NCI-H146 treated with DMSO at 0.1 percent for 48 hours (cell line): ENCODE results near the gene GEMIN8.

Source experiments
- DNase-seq: peaks from one replicate; lab custom pipeline; 2025; ENCODE audit not compliant: unreplicated experiment; lab: John Stamatoyannopoulos, UW

The GEMIN8 gene

GRCh38 chrX:14029425-14030173 lies at the start of gene GEMIN8:
Gene GEMIN8 (minus strand): TSS chrX:14029892. CDS start chrX:14021478, 8,414 bp downstream.
- DNase-seq: peak; percentile 75

GRCh38 chrX:14076639-14077038 lies 46.9 kb upstream of the GEMIN8 start:
- no peak for DNase-seq

GRCh38 chrX:14073556-14073955 lies 43.9 kb upstream of the GEMIN8 start:
- no peak for DNase-seq

DNA sequence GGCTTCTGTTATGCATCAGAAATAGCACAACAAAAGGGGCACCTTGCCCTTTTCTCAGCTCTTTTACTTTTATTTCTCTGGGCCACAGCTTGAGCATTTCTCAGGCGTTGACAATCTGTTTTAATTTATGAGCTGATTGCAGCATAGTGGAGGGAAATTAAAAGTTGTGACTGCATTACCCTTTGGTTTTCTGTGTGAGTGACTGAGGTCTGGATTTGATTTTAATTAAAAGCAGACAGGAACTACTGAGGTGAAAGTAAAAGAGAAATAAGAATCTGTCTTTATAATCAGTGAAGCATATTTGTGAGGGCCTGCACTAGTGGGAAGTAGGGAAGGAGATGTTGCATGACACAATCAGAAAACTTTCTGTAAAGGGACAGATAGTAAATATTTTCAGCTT lies 43.4 kb upstream of the GEMIN8 start:
- DNase-seq: no peak

GRCh38 chrX:14065800-14066199 lies 36.1 kb upstream of the GEMIN8 start:
- no peak for DNase-seq

- DNase-seq: peak; percentile 46
These were observed 35.1 kb upstream of the GEMIN8 start for GRCh38 chrX:14064626-14065432.

DNA sequence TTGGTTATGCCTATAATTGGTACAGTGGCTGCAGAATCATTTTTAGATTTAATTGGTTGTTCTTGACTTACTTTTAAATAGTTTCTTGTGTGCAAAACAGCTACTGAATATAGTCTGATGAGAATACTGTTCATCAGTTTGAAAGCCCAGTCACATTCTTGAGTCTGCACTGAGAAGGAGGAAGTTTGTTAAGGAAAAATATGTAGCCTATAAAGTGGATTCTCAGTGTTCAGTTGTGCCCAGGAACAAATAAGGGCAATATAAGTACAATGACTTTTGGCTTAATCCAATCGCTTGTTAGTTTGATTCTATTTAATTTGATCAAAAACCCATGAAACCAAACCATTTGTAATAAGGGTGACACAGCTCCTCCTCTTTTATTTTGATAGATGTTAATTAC lies 32.8 kb upstream of the GEMIN8 start:
- no peak for DNase-seq

- DNase-seq: no peak
These were observed 26.5 kb upstream of the GEMIN8 start for GRCh38 chrX:14056206-14056605.

DNA sequence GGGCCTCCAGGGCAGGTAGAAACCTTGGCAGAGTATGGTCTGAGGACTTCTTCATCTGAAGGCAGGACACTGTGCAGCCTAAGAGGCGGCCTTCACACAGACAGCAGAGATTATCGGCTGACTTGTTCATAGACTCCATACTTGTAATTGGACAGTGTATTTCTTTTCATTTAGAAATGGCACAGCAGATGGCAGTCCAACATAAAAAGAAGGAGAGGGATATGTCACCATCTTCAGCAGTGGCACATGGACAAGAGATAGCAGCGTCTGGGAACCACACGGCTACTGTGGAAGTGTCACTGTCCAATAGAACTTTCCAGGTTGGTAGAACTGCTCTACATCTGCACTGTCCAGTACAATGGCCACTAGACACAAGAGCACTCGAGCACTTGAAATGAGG lies 21.7 kb upstream of the GEMIN8 start:
- DNase-seq: peak; percentile 6

- DNase-seq: no peak
These were observed 21.0 kb upstream of the GEMIN8 start for GRCh38 chrX:14050709-14051108.

DNA sequence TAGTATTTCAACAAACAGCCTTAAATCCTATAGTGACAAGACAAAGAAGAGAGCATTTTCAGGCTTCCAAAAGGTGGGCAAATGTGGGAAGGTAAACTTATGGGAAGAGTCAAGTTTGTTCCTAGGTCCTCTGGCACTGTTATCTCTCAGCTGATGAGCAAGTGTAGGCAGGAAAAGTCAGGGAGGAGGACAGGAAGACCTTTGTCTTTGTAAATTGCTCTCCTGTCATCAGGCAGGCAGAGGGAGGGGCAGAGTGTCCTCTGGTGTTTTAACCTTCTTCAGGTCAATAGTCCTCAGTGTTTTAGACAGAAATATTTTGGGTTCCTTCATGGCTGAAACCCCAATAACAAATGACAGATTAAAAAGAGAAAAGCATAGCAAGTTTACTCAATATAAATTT lies 13.5 kb upstream of the GEMIN8 start:
- DNase-seq: no peak

GRCh38 chrX:14039344-14039743 lies 9.7 kb upstream of the GEMIN8 start:
- DNase-seq: peak; percentile 5

GRCh38 chrX:14038375-14039085 lies 8.8 kb upstream of the GEMIN8 start:
- DNase-seq: no peak

DNA sequence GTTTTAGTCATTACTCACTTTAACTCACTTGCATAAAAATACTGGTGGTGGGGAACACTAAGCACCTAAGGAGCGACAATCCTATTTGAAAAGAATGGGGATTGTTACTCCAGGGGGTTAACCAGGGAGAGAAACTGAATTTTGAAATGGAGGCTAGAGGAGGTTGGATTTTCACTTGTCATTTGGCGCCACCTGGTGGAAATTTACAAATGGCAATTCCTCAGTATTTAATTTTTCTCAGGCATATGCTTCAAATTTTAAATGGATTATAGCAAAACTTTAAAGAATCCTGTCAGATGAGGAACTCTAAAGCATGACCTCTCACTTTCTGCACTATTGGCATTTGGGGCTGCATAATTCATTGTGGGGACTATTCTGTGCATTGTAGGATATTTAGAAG lies 2.7 kb upstream of the GEMIN8 start:
- DNase-seq: peak; percentile 6

DNA sequence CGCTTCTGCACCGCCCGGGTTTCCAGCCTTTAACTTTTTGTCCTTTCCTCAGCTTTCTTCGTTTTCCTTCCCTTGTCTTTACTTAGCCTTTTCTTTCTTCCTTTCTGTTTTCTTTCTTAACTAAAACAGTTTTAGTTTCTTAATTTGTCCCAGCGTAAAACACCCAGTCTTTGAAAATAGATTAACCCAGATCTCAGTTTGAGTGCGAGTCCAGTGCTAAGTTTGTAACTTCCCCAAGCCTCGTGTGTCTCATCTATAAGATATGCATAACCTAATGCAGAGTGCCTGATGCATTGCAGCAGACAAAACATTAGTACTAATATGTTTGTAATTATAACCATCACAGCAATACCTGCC lies 460 bp upstream of the GEMIN8 start:
- no peak for DNase-seq

- peak; percentile 7 for DNase-seq
These were observed 660 bp downstream of the GEMIN8 start for GRCh38 chrX:14029039-14029424.

DNA sequence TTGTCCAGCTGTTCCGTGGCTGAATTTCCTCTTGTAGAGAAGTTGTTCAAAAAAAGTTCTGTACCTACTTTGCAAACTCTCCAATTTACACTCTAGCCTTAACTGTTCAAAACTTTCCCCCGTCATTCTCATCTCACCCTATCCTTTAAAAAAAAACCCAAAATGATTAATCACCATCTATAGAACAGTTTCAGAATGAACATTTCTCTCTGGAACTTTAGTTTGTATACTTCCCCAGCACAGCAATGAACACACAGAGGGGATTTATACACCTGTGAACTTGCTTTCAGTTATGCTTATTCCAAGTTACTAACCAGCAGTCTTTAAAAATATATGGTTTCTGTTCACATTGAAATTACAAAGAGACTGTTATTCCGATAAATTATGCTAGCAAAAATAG lies 1.2 kb downstream of the GEMIN8 start:
- no peak for DNase-seq

DNA sequence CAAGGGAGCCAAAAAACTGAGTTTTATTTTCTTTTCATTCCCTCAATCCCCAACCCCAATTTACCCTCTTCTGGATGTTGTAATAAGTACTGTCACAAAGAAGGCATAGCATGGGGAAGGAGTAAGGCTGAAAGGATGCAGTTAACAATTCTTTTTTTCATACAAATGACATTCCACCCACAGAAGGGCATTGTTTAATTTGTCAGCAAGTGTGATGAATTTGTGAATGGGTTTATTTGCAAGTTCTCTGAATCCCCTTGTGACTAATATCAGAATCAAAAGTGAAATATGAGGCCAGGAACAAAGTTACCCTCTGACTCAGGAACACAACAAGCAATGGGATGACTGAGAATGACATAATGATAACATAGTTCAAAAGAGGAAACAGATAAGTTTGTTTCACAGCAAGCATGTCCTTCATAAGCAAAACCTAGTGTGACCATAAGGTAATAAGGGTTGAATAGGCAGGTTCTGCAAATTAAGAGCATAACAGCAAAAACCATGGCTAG lies 2.1 kb downstream of the GEMIN8 start:
- no peak for DNase-seq

DNA sequence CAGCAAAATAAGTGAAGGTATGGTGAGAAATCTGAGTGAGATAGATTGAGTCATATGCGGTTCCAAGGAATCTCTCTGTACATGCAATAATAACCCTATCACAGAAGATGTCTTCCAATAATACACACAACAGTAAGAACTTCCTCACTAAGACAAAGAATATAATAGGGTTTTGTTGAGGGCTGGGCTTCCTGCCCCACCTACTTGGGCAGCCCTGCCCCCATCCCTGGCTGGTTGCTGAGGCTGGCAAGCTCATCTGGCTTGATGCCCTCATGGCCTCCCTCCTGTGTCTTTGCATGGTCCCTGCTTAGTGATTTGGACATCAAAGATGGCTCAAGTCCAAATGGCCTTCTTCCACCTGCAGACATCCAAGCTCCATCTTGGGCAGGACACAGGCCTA lies 2.7 kb downstream of the GEMIN8 start:
- no peak for DNase-seq

- no peak for DNase-seq
These were observed 3.6 kb downstream of the GEMIN8 start for GRCh38 chrX:14026121-14026520.

- DNase-seq: no peak
These were observed 7.7 kb downstream of the GEMIN8 start for GRCh38 chrX:14022019-14022418.

DNA sequence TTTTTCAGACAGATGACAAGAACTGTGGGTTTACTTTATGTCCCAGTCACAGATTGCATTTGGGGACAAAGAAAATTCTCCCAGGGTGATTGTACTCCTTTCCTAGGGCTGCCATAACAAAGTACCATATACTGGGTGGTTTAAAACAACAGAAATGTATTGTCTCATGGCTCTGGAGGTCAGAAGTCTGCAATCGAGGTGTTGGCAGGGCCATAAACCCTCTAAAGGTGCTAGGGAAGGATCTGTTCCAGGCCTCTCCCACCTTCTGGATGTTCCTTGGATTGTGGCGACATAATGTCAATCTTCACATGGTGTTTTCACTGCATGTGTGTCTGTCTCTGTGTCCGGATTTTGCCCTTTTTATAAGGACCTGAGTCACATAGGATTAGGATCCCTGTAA lies 12.3 kb downstream of the GEMIN8 start:
- no peak for DNase-seq
